ENCODE results near the gene PCYOX1L.

Gene PCYOX1L

GRCh38 chr5:149408252-149409099 lies 50.6 kb downstream of the PCYOX1L start:
- no peak for DNase-seq

- DNase-seq, result no peak
Measured at GRCh38 chr5:149409268-149409948, 51.6 kb downstream of the PCYOX1L start.

- no peak for DNase-seq
Measured at GRCh38 chr5:149410071-149410470, 52.2 kb downstream of the PCYOX1L start.

GRCh38 chr5:149410721-149411432 lies 53.0 kb downstream of the PCYOX1L start:
- DNase-seq, result no peak

GRCh38 chr5:149411738-149412519 lies 54.1 kb downstream of the PCYOX1L start:
- no peak for DNase-seq

GRCh38 chr5:149412783-149413476 lies 55.1 kb downstream of the PCYOX1L start:
- no peak for DNase-seq

- no peak for DNase-seq
Measured at GRCh38 chr5:149413477-149414210, 55.8 kb downstream of the PCYOX1L start.

GRCh38 chr5:149414405-149415065 lies 56.7 kb downstream of the PCYOX1L start:
- DNase-seq, result no peak

- no peak for DNase-seq
Measured at GRCh38 chr5:149415066-149415967, 57.5 kb downstream of the PCYOX1L start.

- no peak for DNase-seq
Measured at GRCh38 chr5:149416987-149417710, 59.3 kb downstream of the PCYOX1L start.

GRCh38 chr5:149417711-149418368 lies 60.0 kb downstream of the PCYOX1L start:
- no peak for DNase-seq

GRCh38 chr5:149418910-149419531 lies 61.2 kb downstream of the PCYOX1L start:
- no peak for DNase-seq

Measured in activated T-cell treated with anti-CD3 and anti-CD28 coated beads, Interleukin-2, amount 50 U/mL, for 48 hours (primary cell).